CD4-positive, alpha-beta T cell treated with Interferon alpha-2 for 1 hour (primary cell): ENCODE data around the gene NPFF.
A peak's percentile ranks its signal among the peaks of the same experiment; 100 is the strongest.
"Not testable (repeated sequence)": the region's sequence is repeated elsewhere in the genome, so short reads cannot be mapped to it uniquely, and the experiment has no call there.

ENCODE experiments used
- DNase-seq, 2 donors: peaks; one replicate each; pipeline ENCODE4 v3.0.0-alpha.2; 2020 to 2022

The NPFF gene

DNA sequence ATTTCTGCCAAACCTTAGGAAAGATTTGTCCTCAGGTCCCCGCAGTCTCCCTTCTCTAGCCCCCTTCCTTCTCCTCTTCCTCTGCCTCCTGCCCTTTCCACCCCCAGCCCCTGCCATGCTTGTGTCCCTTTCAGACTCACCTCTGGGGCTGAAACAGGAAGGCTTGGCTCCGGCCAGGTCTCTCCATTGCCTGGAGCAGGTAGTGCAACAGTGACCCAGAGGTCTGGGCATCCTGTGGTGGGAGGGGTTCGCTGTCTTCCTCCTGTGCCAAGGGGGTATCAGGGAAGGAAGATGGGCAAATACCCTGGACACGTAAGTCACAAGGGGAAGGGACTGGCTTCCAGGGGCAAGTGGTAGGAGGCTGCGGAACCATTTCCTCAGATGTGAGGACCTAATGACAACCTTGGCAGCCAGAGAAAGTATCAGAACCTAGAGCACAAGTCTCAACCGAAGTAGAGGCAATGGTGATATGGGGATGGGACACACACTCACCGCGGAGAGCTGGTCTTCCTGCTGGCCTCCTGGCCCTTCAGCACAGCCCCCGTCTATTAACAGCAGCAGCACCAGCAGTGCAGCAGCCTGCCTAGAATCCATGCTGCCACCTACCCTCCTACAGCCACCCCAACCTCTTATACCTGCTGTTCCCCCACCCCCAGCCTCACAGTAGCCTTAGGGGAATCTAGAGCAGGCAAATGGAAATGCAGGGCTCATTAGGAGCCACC, at the start of gene NPFF:
Gene NPFF, minus strand, starts transcription at position 604 of the 722 bp plus-strand sequence. Its CDS starts 10 bp downstream, at position 594.
- no peak for DNase-seq

- DNase-seq, result no peak
Observed at GRCh38 chr12:53552361-53553327, 45.4 kb upstream of the NPFF start.

DNA sequence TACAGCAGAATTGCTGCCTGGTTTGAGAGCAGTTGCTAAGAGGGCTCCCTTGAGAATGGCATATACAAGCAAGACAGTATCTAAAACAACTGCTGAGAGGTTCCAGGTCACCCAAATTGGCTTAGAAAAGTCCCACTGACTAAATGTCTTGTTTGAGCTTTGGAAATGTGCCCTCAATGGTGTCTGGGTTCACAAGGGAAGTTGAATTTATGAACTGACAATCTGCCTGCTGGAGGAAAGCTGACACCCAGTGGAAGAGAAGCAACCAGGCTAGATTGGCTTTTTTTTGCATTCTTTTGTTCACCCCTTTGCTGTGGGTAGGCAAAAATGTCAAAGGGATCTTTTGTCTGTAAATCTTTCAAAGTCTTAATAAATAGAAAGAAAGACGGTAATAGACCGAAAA, 44.6 kb upstream of the NPFF start:
- no peak for DNase-seq

- DNase-seq, result no peak
Observed at GRCh38 chr12:53550595-53550994, 43.3 kb upstream of the NPFF start.

DNA sequence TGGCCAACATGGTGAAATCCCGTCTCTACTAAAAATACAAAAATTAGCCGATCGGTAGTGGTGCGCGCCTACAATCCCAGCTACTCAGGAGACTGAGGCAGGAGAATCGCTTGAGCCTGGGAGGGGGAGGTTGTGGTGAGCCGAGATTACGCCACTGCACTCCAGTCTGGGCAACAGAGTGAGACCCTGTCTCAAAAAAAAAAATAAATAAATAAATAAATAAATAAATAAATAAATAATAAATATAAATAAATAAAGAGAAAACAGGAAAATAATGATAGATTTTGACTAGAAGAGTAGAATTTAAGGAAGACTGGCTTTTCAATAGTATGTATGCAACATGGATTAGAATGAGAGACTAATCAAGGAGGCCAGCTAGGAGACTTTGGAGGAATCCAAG, 42.8 kb upstream of the NPFF start:
- DNase-seq, result not testable (repeated sequence)

- DNase-seq, result not testable (repeated sequence)
Observed at GRCh38 chr12:53548354-53548753, 41.1 kb upstream of the NPFF start.

DNA sequence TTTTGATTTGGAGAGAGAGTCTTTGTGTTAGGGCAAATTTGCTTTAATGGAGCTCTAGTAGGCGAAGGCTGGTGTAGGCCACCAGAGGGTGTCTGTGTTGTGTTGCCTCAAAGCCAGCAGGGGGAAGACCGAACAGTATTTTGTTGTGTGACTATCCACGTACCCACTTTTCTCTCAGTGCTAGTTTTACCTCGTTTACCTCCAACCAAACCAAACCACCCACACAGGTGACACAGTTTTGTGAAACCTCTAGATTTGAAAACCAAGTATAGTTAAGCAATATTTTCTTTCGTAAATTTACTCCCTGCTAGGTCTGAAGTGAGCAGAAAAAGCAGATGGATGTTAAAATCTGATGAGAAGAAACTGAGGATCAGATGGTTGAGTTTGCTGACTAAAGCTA, 36.3 kb upstream of the NPFF start:
- peak; percentile 49 to 69 for DNase-seq

- DNase-seq, result no peak
Observed at GRCh38 chr12:53539526-53539925, 32.2 kb upstream of the NPFF start.

DNA sequence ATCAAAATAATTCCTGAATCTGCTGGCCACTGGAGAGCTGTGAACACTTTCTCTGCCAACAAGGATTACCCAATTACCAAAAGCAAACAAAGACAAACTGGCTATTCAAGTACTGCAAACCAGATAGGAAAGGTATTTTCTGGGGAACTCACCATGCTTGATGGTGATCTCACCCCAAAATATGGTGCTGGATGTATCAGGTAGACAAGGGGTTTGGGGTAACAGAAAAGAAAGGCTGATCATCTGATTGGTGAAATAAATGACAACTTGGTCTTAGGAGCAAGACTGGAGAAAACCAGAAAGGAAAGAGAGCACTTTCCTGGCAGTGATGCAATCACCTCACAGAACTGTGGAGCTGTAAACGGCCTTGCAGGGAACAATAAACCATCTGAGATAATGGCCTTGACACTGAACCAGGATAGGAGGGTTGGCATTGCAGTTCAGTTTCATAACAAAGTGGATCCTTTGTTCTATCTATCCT, 31.0 kb upstream of the NPFF start:
- DNase-seq, result no peak

DNA sequence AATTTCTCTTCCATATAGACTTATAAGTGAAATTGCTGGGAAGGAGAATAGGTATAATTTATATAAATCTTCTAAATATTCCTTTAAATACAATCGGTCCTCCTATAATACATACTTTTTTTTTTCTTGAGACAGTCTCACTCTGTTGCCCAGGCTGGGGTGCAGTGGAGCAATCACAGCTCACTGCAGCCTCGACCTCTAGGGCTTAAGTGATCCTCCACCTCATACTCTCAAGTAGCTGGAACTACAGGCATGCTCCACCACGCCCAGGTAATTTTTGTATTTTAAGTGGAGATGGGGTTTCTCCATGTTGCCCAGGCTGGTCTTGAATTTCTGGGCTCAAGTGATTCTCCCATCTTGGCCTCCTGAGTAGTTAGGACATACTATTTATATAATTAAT, 29.7 kb upstream of the NPFF start:
- DNase-seq, result no peak

DNA sequence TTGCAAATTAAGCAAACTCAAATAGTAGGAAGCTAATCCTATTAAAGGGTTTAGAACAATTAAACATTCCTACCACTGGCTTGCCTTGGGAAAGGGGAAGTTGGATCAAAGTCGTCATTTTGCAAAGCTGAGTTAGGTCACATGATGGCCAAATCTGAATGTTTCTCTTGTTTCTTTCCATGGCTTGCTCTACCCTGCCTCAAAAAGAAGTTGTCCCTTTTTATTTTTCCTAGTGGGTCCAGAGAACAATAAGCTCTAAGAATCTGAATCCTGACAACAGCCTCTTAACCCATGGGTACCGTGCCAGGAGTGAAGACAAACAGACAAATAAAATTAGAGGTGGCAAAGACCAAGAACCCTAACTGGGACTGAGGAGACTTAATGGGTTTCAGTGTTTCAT, 26.2 kb upstream of the NPFF start:
- no peak for DNase-seq

GRCh38 chr12:53532524-53533445, 25.5 kb upstream of the NPFF start:
- no peak for DNase-seq

- no peak for DNase-seq
Observed at GRCh38 chr12:53532021-53532420, 24.7 kb upstream of the NPFF start.

- DNase-seq, result no peak
Observed at GRCh38 chr12:53530920-53531319, 23.6 kb upstream of the NPFF start.

DNA sequence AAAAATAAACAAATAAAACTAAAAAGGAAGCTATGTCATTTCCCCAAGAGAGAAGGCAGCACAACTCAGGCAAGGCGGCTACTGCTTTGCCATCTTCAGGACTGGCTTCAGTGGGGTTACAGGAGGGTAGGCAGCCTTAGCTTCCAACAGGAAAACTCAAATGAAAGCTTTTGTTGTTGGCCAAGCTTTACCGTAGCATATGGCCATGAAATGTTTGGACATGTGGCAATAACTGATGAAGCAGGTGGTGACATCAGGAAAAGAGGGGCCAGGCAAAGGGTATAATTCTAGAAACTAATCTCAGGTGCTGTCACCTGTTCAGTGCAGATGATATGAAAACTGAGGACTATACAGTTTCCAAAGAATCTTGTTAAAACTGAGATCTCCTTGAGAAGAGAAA, 22.8 kb upstream of the NPFF start:
- no peak for DNase-seq

DNA sequence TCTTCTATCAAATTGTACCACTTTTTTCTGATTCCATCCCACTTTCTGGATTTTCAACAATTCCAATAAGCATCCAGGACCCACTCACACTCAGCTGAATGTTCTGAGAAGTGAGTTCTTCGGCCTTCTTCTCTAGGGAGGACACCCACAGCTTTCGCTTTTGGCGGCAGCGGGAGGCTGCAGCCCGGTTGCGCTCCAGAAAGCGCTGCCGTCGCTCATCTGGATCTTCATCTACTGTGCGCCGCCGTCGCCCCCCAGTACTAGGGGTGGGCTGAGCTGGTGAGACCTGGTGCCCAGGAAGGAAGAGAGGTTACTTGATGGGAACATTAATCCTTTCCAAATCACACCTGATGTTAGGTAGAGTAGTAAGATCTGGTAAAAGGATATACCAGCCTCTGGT, 17.2 kb upstream of the NPFF start:
- no peak for DNase-seq

- DNase-seq, result no peak
Observed at GRCh38 chr12:53523131-53523530, 15.8 kb upstream of the NPFF start.

DNA sequence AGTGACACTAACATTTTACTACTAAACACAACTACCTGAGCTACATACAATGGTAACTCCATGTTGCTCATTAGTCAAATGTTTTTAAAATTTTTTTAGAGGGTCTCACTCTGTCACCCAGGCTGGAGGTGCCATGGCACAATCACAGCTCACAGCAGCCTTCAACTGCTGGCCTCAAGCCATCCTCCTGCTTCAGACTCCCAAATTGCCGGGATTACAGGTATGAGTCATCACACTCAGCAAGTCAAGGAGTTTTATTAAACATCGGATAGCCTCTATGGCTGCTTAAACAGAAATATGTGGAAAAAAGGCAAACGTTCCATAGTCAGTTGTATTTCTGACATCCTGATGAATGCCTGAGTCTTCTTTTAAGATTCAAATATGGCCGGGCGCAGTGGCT, 11.1 kb upstream of the NPFF start:
- DNase-seq, result no peak

- no peak for DNase-seq
Observed at GRCh38 chr12:53516758-53517455, 9.6 kb upstream of the NPFF start.

GRCh38 chr12:53515291-53515680, 8.0 kb upstream of the NPFF start:
- DNase-seq, result no peak

- DNase-seq, result no peak
Observed at GRCh38 chr12:53514628-53515290, 7.5 kb upstream of the NPFF start.
